Activated naive CD4-positive, alpha-beta T cell treated with anti-CD3 and anti-CD28 coated beads, Interleukin-2, amount 50 U/mL, for 72 hours (primary cell): Measurements from ENCODE around the gene HOXD9. TPM values are rescaled to one million over a fixed set of nuclear protein-coding genes. Genes with fewer than 3 reads are reported as not detected.

ENCODE experiments used
- ATAC-seq, 2 donors: fragments of 150-1000 bp; cut with Tn5 transposase; 2 replicates each; pipeline ENCODE4 v1.10.0; 2021; ENCODE audit warnings: mild to moderate bottlenecking in 2 of 2, moderate library complexity in 2 of 2
- DNase-seq, 2 donors: peaks; one replicate each; pipeline ENCODE4 v3.0.0; 2021 to 2022; ENCODE audit warnings: low spot score in 2 of 2
- H3K27ac Mint-ChIP-seq, 2 donors: one replicate each; pipeline ENCODE4 v1.8.0; 2022; ENCODE audit warnings: mild to moderate bottlenecking in 2 of 2, mixed read lengths in 2 of 2
- H3K36me3 Mint-ChIP-seq, 2 donors: one replicate each; pipeline ENCODE4 v1.8.0; 2022; ENCODE audit warnings: mixed read lengths in 2 of 2
- H3K9me3 Mint-ChIP-seq, 2 donors: one replicate each; pipeline ENCODE4 v1.8.0; 2022; ENCODE audit warnings: mixed read lengths in 2 of 2
- total RNA-seq, 2 donors: library from RNA; stranded (reverse); gene quantifications; one replicate each; pipeline ENCODE4 v1.2.3, GENCODE V29; 2022

The HOXD9 gene
- total RNA-seq, 2 donors from 2014 or later = not detected

DNA sequence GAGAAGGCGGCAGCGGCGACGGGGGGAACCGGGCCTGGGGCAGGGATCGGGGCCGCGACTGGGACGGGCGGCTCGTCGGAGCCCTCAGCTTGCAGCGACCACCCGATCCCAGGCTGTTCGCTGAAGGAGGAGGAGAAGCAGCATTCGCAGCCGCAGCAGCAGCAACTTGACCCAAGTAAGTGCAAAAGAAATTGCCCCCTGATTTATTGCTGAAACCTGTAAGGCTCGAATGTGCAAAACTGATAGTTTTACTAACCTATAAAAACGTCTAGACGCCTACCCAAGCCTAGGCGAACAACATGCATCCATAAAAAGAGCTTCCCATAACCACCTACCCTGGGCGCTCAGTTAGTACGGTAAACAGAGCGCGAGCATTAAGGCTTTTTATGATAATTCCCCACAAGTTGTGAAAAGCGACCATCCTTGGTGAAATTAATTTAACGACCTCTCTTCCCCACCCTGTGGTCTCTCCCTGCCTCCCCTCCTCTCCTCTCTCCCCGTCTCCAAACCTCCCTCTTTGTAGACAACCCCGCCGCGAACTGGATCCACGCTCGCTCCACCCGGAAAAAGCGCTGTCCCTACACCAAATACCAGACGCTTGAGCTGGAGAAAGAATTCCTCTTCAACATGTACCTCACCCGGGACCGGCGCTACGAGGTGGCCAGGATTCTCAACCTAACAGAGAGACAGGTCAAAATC, 1.0 kb downstream of the HOXD9 start:
- Mint-ChIP-seq H3K9me3 (no peaks in the 10 kb centered on the region), H3K36me3 (peaks cover 5 to 29% of the 10 kb centered on the region in 2 donors), H3K27ac (peak overlapping the region in 1 of 2 donors; percentile 81)
- no peak for ATAC-seq
- DNase-seq = no peak

DNA sequence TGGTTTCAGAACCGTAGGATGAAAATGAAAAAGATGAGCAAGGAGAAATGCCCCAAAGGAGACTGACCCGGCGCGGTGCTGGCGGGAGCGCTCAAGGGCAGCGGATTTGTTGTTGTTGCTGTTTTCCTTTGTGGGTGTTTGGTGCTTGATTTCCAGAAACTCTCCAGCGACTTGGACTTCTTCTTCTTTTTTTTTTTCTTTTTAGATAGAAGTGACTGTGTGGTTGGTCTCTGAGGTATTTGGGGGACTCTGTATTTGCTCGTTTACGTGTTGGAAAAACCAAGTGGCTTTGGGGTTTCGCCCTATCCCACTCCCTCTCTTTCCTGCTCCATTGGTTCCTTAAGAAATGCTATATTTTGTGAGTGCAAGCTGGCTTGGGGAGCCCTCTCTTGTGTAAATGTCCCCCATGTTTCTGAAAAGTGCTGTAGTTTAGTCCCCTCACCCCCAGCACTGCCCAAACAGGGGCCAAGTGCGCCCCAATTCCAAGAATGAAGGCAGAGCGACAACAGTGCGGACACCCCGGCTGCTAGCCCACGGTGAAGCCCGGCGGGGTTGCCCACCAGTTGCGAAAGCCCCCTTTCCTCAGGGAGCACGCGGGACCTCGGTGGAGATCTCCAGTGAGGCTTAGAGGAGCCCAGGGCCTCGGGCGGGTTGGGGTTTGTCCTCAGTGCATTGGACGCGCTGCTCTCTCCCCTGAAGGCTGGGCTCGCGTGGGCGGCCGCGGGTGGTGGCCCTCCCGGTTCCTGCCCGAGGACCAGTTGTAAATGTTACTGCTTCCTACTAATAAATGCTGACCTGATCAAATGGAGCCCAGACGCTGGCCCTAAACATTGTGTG, 1.8 kb downstream of the HOXD9 start:
- Mint-ChIP-seq H3K9me3 (no peaks in the 10 kb centered on the region), H3K27ac (no peak overlapping the region), H3K36me3 (peaks cover 0 to 25% of the 10 kb centered on the region in 2 donors)
- no peak for ATAC-seq
- DNase-seq = no peak

DNA sequence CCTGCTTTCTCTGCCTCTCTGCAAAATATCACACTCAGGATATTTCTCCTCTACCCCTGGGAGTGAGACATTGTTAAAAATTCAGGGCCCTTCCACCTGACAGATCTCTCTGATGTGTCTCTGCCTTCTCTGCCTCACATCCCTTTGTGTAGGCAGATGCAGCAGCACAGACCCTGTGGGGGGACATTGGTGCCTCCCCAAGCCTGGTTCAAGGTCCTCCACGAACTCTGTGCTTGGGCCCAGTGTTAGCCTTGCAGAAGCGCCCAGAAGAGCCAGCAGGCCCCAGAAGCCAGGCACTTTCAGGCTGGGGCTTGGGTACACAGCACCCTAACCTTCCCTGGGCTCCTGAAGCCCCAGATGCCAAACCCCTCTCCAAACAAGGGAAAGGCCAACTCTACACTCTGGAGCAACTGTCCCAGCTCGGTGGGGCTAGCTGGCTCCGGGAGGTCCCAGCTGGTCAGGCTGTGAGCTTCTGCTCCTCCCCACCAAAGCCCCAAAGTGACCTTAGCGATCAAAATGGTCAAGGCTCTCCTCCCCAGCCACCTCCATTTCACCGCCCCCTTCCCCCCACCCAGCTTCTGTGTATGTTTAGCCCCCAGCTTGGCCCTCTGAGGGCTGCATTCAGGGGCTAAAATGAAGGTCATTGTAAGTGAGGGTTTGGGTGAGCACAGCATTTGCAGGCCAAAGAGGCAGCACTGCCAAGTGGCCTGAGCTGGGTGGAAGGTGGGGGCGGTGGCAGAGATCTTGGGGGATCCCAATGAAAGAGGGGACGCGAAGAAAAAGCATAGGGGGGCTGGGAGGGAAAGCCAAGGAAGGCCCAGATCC, 2.6 kb downstream of the HOXD9 start:
- H3K27ac Mint-ChIP-seq = no peak overlapping the region
- H3K9me3 Mint-ChIP-seq = no peaks in the 10 kb centered on the region
- no peak for ATAC-seq
- DNase-seq = no peak
- peaks cover 0 to 18% of the 10 kb centered on the region in 2 donors for H3K36me3 Mint-ChIP-seq

DNA sequence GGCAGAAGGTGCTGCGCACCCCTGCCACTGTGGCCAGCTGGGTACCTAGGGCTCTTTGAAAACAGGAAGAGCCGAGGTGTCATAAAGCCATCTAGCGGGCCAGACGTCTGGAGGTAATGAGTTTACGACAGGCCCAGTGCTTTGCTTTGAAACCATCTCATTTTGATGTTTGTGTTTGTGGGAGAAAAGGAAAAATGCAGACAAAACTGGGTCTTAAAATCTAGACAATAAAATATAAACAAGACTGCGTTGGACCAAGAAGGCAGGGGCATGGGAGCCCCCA, 3.2 kb downstream of the HOXD9 start:
- DNase-seq = no peak
- H3K27ac Mint-ChIP-seq = no peak overlapping the region
- H3K36me3 Mint-ChIP-seq = peaks cover 0 to 13% of the 10 kb centered on the region in 2 donors
- ATAC-seq = no peak
- H3K9me3 Mint-ChIP-seq = no peaks in the 10 kb centered on the region

DNA sequence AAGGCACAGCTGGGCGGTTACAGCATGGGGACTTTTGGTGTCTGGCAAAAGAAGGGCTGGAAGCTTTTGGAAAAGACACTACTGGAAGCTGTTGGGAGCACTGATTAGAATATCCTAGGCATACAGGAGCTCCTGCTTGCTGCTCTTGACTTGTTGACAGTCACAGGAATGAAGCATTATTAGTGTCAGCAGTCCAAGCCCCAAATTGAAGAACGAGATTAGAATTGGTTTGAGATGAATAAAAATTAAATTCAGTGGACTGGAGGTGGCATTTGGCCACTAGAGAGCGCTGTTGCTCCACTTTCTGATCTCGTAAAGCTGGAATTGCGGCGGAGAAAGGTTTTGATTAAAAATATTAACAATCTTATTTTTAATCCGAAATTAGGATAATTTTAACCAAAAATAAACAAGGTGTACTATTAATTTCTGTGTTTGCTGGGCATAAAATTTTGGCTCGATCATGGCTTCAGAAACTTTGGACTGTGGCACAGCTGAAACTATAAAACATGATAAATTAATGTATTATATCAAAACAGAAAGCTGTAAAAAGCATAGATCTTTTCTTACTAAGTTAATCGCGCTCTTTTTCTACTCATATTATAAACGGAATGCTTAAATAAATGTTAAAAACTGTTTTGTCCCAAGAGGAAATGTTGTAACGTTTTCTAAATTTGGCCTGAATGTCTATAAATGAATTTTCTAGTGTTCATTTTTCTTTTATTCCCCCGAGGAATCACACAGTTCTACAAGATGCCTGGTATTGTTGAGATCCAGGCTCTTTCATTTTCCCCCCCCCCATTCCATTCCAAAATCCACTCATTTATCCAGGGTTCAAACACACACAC, 4.6 kb downstream of the HOXD9 start:
- Mint-ChIP-seq H3K27ac (no peak overlapping the region), H3K9me3 (no peaks in the 10 kb centered on the region), H3K36me3 (peaks cover 0 to 6% of the 10 kb centered on the region in 2 donors)
- peak in 1 of 2 donors; percentile 70 for DNase-seq
- no peak for ATAC-seq

DNA sequence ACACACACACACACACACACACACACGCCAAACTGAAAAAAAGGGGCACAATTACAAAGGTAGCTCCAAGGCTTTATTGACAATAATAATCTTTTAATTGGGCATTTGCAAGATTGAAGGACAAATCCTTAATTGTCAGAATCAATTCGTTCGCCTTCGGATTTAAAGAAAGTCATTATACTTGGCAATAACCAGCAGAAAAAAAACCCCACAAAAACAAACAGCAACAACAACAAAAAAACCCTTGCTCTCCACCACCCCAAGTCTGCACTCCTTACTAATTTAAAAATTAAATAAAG, 5.2 kb downstream of the HOXD9 start:
- Mint-ChIP-seq H3K36me3 (peaks cover 0 to 11% of the 10 kb centered on the region in 2 donors), H3K9me3 (no peaks in the 10 kb centered on the region), H3K27ac (no peak overlapping the region)
- ATAC-seq = no peak
- DNase-seq = no peak

DNA sequence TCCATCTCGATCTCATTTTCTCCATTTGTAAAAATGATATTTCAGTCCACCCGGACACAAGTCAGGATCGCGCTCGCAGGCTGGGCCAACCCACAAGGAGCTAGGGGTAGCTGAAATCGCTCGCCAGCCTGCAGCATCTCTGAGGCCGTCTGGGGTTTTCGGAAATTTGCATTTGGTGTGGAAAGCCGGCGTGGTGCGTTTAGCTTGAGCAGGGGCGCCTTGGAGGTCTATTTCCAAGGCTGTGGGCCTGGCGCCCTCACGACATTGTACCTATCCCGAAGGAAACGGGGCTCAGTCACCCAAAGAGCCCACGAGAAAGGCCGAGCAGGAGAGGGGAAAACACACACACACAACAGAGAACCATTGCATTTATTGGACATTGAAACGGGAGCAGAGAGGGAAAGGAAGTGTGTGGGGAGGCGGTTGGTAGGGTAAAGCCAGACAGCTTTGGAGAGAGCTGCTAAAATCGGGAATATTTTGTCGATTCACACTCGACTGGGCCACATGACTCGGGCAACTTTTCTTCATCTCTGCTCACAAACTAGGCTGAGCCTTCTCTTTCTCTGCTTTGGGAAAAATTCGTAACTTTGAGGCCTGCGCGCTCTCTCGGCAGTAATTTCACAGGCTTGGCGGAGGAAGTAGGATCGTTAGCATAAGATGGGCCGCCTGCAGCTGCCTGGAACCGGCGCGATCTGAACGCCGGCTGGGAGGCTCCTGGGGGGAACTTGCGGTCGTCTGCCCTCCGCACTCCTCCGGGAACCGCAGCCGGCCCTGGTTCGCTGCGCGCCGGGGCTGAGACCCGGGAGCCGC, 5.9 kb downstream of the HOXD9 start:
- Mint-ChIP-seq H3K9me3 (no peaks in the 10 kb centered on the region), H3K27ac (peak overlapping the region in 1 of 2 donors; percentile 77), H3K36me3 (peaks cover 0 to 15% of the 10 kb centered on the region in 2 donors)
- DNase-seq (no peak), ATAC-seq (no peak)

DNA sequence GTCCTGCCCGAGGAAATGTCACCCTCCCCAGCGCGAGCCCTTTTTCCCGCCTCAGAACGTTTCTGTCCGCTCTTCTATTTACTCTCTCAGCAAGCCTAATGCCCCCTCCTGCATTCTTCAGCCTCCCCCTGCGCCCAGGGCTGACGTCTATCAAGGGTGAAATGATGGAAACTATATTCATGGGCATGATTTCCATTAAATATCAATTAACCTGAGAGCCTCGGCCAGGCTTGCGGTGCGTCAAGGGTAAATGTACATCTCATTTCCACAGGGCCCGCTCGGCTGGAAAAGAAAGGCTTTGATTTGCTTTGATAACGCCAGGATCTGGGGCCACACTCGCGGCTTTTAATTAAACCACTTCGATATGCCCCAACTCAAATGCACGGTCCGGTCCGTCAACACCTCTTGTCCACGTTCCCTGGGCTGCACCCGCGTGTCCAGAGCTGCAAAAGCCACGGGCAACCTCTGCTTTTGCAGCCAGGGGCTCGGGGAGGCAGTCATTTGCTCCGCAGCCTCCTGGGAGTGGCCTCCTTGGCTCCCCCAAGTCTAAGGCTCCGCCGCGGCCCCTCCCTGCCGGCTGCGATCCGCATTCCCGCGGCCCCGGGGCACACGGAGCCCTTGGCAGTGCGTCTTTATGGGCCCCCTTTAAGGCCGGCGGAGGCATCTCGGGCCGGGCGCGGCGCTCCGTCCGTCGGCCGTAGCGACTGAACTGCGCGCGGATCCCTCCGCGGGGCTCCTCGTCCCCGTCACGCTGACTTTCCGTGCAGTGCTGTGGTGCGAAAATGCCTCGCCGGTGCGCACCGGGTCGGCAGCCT, 6.7 kb downstream of the HOXD9 start, which contains the start of gene HOXD8:
HOXD8 (plus strand) TSS at position 724 of the 815 bp plus-strand sequence. CDS start 662 bp downstream, outside the sequence.
- peak within 1 kb of the TSS in 1 of 2 donors; percentile 77 for H3K27ac Mint-ChIP-seq
- DNase-seq (no peak), ATAC-seq (peak in 1 of 2 donors; percentile 33)
- peaks cover 0 to 18% of the 10 kb centered on the region in 2 donors for H3K36me3 Mint-ChIP-seq
- no peaks in the 10 kb centered on the region for H3K9me3 Mint-ChIP-seq

DNA sequence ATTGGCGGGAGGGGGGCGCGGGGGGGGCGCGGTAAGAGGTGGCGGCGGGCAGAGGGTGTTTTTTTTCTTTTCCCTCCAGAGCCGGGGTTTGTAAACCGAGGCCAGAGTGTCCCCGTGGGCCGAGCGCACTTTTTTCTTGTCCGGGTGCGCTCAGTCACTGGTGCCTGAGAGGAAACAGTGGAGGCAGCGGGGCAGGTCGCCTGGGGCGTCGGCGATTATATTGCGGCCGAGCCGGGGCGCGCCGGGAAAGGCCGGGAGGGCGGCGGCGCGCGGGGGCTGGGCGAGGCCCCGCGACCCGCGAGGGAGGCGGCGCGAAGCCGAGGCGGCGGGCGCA, 7.3 kb downstream of the HOXD9 start:
- ATAC-seq (peak in 1 of 2 donors; percentile 12), DNase-seq (no peak)
- Mint-ChIP-seq H3K9me3 (no peaks in the 10 kb centered on the region), H3K36me3 (peaks cover 0 to 22% of the 10 kb centered on the region in 2 donors), H3K27ac (no peak overlapping the region)

DNA sequence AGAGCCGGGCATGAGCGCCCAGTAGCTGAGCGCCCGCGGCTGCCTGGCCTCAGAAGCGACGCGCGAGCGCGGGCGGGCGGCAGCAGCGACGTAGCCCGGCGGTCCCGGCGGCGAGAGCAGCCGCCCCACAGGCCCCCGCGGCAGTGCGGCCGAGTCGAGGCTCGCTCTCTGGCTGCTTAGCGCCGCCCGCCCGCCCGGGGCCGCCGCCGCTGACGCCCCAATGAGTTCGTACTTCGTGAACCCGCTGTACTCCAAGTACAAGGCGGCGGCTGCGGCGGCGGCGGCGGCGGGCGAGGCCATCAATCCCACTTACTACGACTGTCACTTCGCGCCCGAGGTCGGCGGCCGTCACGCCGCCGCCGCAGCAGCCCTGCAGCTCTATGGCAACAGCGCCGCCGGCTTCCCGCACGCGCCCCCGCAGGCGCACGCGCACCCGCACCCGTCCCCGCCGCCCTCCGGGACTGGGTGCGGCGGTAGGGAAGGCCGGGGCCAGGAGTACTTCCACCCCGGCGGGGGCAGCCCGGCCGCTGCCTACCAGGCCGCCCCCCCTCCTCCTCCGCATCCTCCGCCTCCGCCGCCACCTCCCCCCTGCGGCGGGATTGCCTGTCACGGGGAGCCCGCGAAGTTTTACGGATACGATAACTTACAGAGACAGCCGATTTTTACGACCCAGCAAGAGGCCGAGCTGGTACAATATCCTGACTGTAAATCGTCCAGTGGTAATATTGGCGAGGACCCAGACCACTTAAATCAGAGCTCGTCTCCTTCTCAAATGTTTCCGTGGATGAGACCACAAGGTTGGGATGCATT, 7.8 kb downstream of the HOXD9 start:
- DNase-seq (no peak), ATAC-seq (peak in 1 of 2 donors; percentile 47)
- Mint-ChIP-seq H3K9me3 (no peaks in the 10 kb centered on the region), H3K36me3 (peaks cover 3 to 28% of the 10 kb centered on the region in 2 donors), H3K27ac (peak overlapping the region in 1 of 2 donors; percentile 55)

DNA sequence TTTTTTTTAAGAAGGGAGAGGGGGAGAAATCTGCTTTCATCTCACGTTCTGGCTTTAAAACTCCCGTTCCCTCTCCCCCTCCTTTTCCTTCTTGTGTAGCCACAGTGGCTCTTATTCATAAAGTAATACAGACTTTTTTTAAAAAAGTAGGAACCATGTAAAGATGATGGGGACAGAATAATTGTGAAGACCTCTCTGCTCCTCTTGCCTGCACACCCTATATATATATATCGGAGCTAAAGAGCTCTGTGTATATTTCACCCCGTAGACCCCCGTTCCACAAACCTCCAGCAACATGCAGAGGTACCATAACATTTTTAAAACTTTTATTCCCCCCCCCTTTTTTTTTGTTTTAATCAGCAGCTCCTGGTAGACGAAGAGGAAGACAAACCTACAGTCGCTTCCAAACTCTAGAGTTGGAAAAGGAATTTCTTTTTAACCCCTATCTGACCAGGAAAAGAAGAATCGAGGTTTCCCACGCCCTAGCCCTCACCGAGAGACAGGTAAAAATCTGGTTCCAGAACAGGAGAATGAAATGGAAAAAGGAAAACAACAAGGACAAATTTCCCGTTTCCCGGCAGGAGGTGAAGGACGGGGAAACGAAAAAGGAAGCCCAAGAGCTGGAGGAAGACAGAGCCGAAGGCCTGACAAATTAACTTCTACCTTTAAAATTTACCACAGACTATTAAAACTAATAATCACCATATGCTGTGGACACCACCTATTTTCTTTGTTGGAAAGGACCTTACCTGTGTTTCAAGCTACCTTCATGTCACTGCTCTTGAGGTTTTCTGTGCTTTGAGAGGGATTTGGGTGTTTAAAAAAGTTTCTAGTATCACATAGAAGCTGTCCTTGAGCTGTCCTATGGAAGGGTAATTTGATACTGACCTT, 8.7 kb downstream of the HOXD9 start:
- DNase-seq (no peak), ATAC-seq (no peak)
- peak overlapping the region in 1 of 2 donors; percentile 83 for H3K27ac Mint-ChIP-seq
- H3K9me3 Mint-ChIP-seq = no peaks in the 10 kb centered on the region
- H3K36me3 Mint-ChIP-seq = peaks cover 8 to 33% of the 10 kb centered on the region in 2 donors

DNA sequence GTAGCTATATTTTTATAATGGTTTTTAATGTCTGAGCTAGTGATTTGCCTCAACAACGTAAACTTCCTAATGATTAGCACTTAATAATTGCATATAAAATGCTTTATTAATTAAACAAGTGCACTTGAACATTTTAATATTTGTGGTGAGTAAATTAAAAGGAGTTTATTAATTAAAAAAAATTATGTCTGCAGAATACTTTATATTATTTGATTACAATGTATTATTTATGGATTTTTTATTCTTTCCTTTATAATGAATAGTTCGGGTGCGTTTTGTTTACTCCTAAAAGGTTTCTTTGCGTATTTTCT, 9.3 kb downstream of the HOXD9 start:
- Mint-ChIP-seq H3K9me3 (no peaks in the 10 kb centered on the region), H3K27ac (no peak overlapping the region), H3K36me3 (peaks cover 8 to 33% of the 10 kb centered on the region in 2 donors)
- no peak for DNase-seq
- no peak for ATAC-seq

DNA sequence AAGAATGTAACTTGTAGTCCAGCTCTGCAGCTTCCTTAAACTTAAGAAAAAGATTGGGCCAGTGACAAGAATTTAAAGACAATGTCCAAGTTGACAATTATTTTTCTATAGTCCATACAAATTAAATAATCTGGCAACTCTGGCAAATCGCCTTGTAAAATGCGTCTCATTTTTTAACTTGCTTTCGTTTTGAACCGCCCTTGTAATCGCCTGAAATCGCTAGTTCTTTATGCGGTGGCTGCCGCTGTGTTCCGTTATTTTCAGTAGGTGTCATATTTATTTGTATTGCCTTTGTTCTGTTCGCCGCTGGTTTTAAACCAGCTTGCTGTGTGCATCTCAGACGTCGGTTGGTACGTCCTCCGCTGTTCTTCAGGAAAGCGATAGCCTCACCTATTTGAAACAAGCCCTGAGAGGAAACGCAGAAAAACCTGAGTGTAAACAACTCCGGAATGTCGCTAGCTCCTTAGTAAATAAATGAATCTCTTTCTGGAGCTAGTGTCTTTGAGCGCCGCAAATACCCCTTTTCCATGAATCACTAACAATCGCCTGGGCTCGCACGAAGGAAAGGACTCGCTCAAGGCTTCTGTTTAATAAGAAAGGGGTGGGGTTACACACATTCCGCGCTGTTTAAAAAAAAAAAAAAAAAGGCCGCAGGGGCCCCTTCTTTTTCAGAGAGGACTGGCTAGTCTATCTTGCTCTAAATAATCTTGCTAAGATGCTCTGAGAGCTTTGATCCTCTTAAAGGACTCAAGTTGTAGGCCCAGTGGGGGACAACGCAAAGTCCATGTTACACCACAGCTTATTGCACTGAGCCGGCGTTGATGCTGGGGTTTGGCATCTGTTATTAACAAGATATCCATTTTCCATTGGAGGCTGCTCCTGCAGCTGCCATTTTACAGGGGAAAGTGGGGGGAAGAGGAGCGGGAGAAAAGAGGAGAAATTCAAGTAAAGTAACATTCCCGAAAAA, 10.0 kb downstream of the HOXD9 start:
- H3K27ac Mint-ChIP-seq = no peak overlapping the region
- H3K9me3 Mint-ChIP-seq = no peaks in the 10 kb centered on the region

More for the DNA sequence above, 10.0 kb downstream of the HOXD9 start:
- no peak for ATAC-seq
- DNase-seq = no peak
- H3K36me3 Mint-ChIP-seq = peaks cover 8 to 34% of the 10 kb centered on the region in 2 donors
